Ovary (tissue), 3 donors: Measurements from ENCODE around the gene PIWIL1.

ENCODE experiments used
- CTCF ChIP-seq, 3 donors: fragments of 450-650 bp in 2 of 3; fragments of 200-600 bp in 1 of 3; IDR thresholded peaks; one replicate each; pipeline versions ENCODE4 v1.5.1 to v1.8.0; 2016 to 2022; ENCODE audit warnings: antibody characterized with exemption in 3 of 3, mild to moderate bottlenecking in 1 of 3
- EP300 ChIP-seq: sonication (generic); formaldehyde crosslinking; IDR thresholded peaks from one replicate; pipeline ENCODE4 v1.6.1; 2017; ENCODE audit warnings: antibody characterized with exemption
- POLR2A ChIP-seq: fragments of 450-650 bp; IDR thresholded peaks from one replicate; pipeline ENCODE4 v1.6.1; 2017; ENCODE audit warnings: antibody characterized with exemption, mild to moderate bottlenecking, moderate library complexity
- donor health status: DM: no; HTN: no; CAD: no.

- TF ChIP-seq CTCF (IDR thresholded peaks at IDR 0.05) (no peak), EP300 (no peak), POLR2A (no peak)
Measured at GRCh38 chr12:130401703-130402102, 64.0 kb downstream of the PIWIL1 start.
